Endothelial cell of umbilical vein (primary cell): Measurements from ENCODE around the gene EDA. TPM values are rescaled to one million over a fixed set of nuclear protein-coding genes. Genes with fewer than 3 reads are reported as not detected.

Experiments used
- BruUV-seq: library from RNA; stranded (reverse); fragments of 400-500 nt; replicated peaks from 2 replicates; lab custom pipeline; 2021; lab: Mats Ljungman, UMichigan
- CTCF ChIA-PET: fragments of 300-600, 350-600 bp; sonication (Branson Sonifier 250); formaldehyde crosslinking; loops from one replicate; lab custom pipeline; 2021; ENCODE audit warnings: antibody characterized with exemption, inconsistent platforms; lab: Charles Lee
- POLR2A ChIA-PET: fragments of 300-600, 350-600 bp; sonication (Branson Sonifier 250); formaldehyde crosslinking; loops from one replicate; lab custom pipeline; 2021; ENCODE audit warnings: antibody characterized with exemption, inconsistent platforms; lab: Charles Lee
- DNase-seq: peaks from one replicate; pipeline ENCODE4 v3.0.0-alpha.2; 2011; ENCODE audit warnings: low read depth, low spot score
- FAIRE-seq: peaks from 2 replicates; lab custom pipeline; 2011; peaks lifted over from hg19 to GRCh38; lab: Jason Lieb, UNC
- H2AFZ ChIP-seq: 2 replicates; pipeline ENCODE4 v1.6.0; 2012; ENCODE audit warnings: low read depth, low read length, control low read depth, inconsistent platforms
- H3K27ac ChIP-seq: 2 replicates; pipeline ENCODE4 v1.5.1; 2011; ENCODE audit warnings: low read depth, mild to moderate bottlenecking, control low read depth, low read length, moderate library complexity; ENCODE audit not compliant: insufficient read depth
- H3K27me3 ChIP-seq, 2 experiments: 2 replicates each; pipeline versions ENCODE4 v1.6.0 to v1.6.1; 2011; ENCODE audit warnings: low read length in 2 of 2, mixed read lengths in 1 of 2; ENCODE audit not compliant: control insufficient read depth in 2 of 2, insufficient read depth in 2 of 2
- H3K36me3 ChIP-seq, 2 experiments: 2 replicates in 1 of 2; 3 replicates in 1 of 2; pipeline ENCODE4 v1.5.1; 2011; ENCODE audit warnings: low read length in 2 of 2, mild to moderate bottlenecking in 1 of 2, moderate library complexity in 1 of 2; ENCODE audit not compliant: control insufficient read depth in 2 of 2, insufficient read depth in 2 of 2; ENCODE audit errors: extremely low read depth in 1 of 2
- H3K4me1 ChIP-seq: 3 replicates; pipeline ENCODE4 v1.5.1; 2011; ENCODE audit warnings: mild to moderate bottlenecking, low read length; ENCODE audit not compliant: control insufficient read depth, insufficient read depth; ENCODE audit errors: extremely low read depth
- H3K4me2 ChIP-seq: 2 replicates; pipeline ENCODE4 v1.6.1; 2011; ENCODE audit warnings: low read length, control low read depth, mixed read lengths; ENCODE audit not compliant: insufficient read depth
- H3K4me3 ChIP-seq, 3 experiments: fragments of 200-600 bp in 1 of 3; sonication (generic), shearing (Covaris generic) in 1 of 3; replicated peaks in 1 of 3; 2 replicates each; pipeline ENCODE4 v1.5.1; 2011 to 2016; ENCODE audit warnings: control low read depth in 3 of 3, low read length in 3 of 3, mild to moderate bottlenecking in 2 of 3, inconsistent platforms in 1 of 3, low read depth in 1 of 3, moderate library complexity in 1 of 3; ENCODE audit not compliant: insufficient read depth in 1 of 3
- H3K79me2 ChIP-seq: 2 replicates; pipeline ENCODE4 v1.6.0; 2012; ENCODE audit warnings: low read length, inconsistent platforms; ENCODE audit not compliant: control insufficient read depth, insufficient read depth
- H3K9ac ChIP-seq: replicated peaks from 2 replicates; pipeline ENCODE3; 2011; ENCODE audit warnings: low read length, control low read depth; ENCODE audit not compliant: insufficient read depth; ENCODE audit errors: extremely low read depth
- H3K9me1 ChIP-seq: replicated peaks from 3 replicates; pipeline ENCODE4 v1.6.0; 2011; ENCODE audit warnings: mild to moderate bottlenecking, low read length; ENCODE audit not compliant: control insufficient read depth, insufficient read depth; ENCODE audit errors: extremely low read depth
- H3K9me3 ChIP-seq: replicated peaks from 2 replicates; pipeline ENCODE4 v1.5.1; 2012; ENCODE audit warnings: low read length, inconsistent platforms; ENCODE audit not compliant: control insufficient read depth, insufficient read depth
- H4K20me1 ChIP-seq: replicated peaks from 2 replicates; pipeline ENCODE3; 2011; ENCODE audit warnings: mild to moderate bottlenecking, low read length; ENCODE audit not compliant: control insufficient read depth, insufficient read depth; ENCODE audit errors: extremely low read depth
- EZH2 ChIP-seq: IDR thresholded peaks from 2 replicates; pipeline ENCODE4 v1.6.1; 2012; ENCODE audit warnings: borderline replicate concordance, low read depth, mild to moderate bottlenecking, moderate library complexity, low read length, inconsistent platforms; ENCODE audit not compliant: severe bottlenecking
- FOS ChIP-seq: IDR thresholded peaks from 2 replicates; pipeline ENCODE4 v1.6.1; 2011; ENCODE audit warnings: mild to moderate bottlenecking, low read length, moderate library complexity, borderline replicate concordance; ENCODE audit not compliant: insufficient read depth
- GATA2 ChIP-seq: IDR thresholded peaks from 2 replicates; pipeline ENCODE4 v1.7.0; 2011; ENCODE audit warnings: low read depth, mild to moderate bottlenecking, moderate library complexity, mixed read lengths, low read length; ENCODE audit not compliant: insufficient read length, insufficient read depth
- JUN ChIP-seq: IDR thresholded peaks from 2 replicates; pipeline ENCODE4 v1.6.1; 2011; ENCODE audit warnings: borderline replicate concordance, low read depth; ENCODE audit not compliant: insufficient read length, insufficient read depth
- MAX ChIP-seq: IDR thresholded peaks from 2 replicates; pipeline ENCODE4 v1.6.1; 2011; ENCODE audit not compliant: insufficient read depth, insufficient read length
- MYC ChIP-seq: IDR thresholded peaks from one replicate; pipeline ENCODE4 v1.6.1; 2011; ENCODE audit warnings: mild to moderate bottlenecking, low read depth, low read length
- POLR2A ChIP-seq: IDR thresholded peaks from 2 replicates; pipeline ENCODE4 v1.6.1; 2012; ENCODE audit warnings: low read depth, mild to moderate bottlenecking, control low read depth, low read length
- POLR2AphosphoS5 ChIP-seq: IDR thresholded peaks from 2 replicates; pipeline ENCODE4 v1.6.1; 2012; ENCODE audit warnings: low read depth, mild to moderate bottlenecking, control low read depth, low read length, moderate library complexity; ENCODE audit not compliant: insufficient read depth
- dilution Hi-C: fragments of 300-500 bp; cut with MboI; formaldehyde crosslinking; loops from one replicate; pipeline ENCODE4 v1.15.0; 2019; ENCODE audit warnings: low sequenced_read_pairs; ENCODE audit not compliant: extremely low pct_ligation_motif_present
- intact Hi-C: fragments of 100-400 bp; cut with micrococcal nuclease; formaldehyde crosslinking; loops from one replicate; pipeline ENCODE4 v1.10.0; 2022
- polyA plus RNA-seq, 4 experiments: library from polyadenylated mRNA; depleted of rRNA in 3 of 4; stranded (reverse) in 3 of 4; unstranded in 1 of 4; fragments of >200 nt; gene quantifications; 2 replicates each; pipeline versions ENCODE4 v1.2.1 to v1.2.3, GENCODE V29; 2011 to 2012; ENCODE audit warnings: missing spikeins in 1 of 4
- total RNA-seq: library from RNA; stranded (reverse); gene quantifications from 2 replicates; pipeline ENCODE4 v1.2.3, GENCODE V29; 2021
- TF ChIP-seq, protein P1 (sequence below), 2 donors: IDR thresholded peaks; 1 replicate in 1 of 2; 2 replicates in 1 of 2; pipeline ENCODE4 v1.5.1; 2011; ENCODE audit warnings: low read length in 2 of 2, mild to moderate bottlenecking in 2 of 2, moderate library complexity in 2 of 2, control low read depth in 1 of 2, inconsistent platforms in 1 of 2, low read depth in 1 of 2; ENCODE audit not compliant: insufficient read depth in 1 of 2; ENCODE audit errors: extremely low read depth in 1 of 2

Gene EDA
- total and polyA plus RNA-seq, 2 donors (not counting 3 experiments of a cell fraction or from before 2014, with no cell fraction given) = 0.37 to 1.2 TPM

DNA sequence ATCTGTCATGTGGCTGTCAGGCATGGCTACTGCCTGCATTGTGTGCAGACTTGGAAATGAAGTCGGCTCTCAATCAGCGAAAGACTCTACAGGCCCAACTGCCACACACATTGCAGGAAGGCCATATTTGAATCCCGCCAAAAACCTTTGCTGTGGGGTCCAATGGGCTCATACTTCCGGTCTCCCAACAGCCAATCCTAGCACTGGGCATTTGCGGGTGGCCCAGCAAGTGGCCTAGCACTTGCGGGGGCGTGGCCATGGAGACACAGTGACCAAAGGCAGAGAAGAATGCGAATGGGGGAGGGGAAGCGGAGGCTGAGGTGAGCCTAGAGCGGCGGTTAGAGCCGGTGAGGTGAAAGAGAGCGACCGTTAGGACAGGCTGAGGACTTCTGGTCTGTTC lies 446.2 kb downstream of the EDA start, which contains the start of gene OTUD6A:
Gene OTUD6A (plus strand): TSS at position 382 of the 400 bp plus-strand sequence. CDS start 68 bp downstream, outside the sequence.
- Histone ChIP-seq H2AFZ (no peak within 1 kb of the TSS), H3K27me3 (no peaks in the 10 kb centered on the region), H3K9me3 (no peaks in the 10 kb centered on the region), H3K9ac (no peak within 1 kb of the TSS), H3K9me1 (no peaks in the 10 kb centered on the region), H3K27ac (no peak within 1 kb of the TSS), H3K4me3 (no peak within 1 kb of the TSS), H3K4me1 (no peaks in the 10 kb centered on the region), H3K79me2 (no peaks in the 10 kb centered on the region), H3K36me3 (no peaks in the 10 kb centered on the region), H4K20me1 (no peaks in the 10 kb centered on the region), H3K4me2 (no peak within 1 kb of the TSS)
- no TSS peak for BruUV-seq
- intact Hi-C loops (no loop called here), dilution Hi-C loops (no loop called here)
- no peak for TF ChIP-seq GATA2
- no peak for TF ChIP-seq POLR2A
- no peak for TF ChIP-seq EZH2
- no peak for TF ChIP-seq POLR2AphosphoS5
- TF ChIP-seq JUN = no peak
- TF ChIP-seq, protein P1, sequence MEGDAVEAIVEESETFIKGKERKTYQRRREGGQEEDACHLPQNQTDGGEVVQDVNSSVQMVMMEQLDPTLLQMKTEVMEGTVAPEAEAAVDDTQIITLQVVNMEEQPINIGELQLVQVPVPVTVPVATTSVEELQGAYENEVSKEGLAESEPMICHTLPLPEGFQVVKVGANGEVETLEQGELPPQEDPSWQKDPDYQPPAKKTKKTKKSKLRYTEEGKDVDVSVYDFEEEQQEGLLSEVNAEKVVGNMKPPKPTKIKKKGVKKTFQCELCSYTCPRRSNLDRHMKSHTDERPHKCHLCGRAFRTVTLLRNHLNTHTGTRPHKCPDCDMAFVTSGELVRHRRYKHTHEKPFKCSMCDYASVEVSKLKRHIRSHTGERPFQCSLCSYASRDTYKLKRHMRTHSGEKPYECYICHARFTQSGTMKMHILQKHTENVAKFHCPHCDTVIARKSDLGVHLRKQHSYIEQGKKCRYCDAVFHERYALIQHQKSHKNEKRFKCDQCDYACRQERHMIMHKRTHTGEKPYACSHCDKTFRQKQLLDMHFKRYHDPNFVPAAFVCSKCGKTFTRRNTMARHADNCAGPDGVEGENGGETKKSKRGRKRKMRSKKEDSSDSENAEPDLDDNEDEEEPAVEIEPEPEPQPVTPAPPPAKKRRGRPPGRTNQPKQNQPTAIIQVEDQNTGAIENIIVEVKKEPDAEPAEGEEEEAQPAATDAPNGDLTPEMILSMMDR (IDR thresholded peaks at IDR 0.05; ENCODE audit: extremely low read depth in 1 of 2, insufficient read depth in 1 of 2, low read depth in 1 of 2, low read length in 2 of 2) = no peak
- TF ChIP-seq FOS = no peak
- TF ChIP-seq MYC = no peak
- TF ChIP-seq MAX = no peak
- DNase-seq = no peak
- no peak for FAIRE-seq
- ChIA-PET CTCF (no interaction called here), POLR2A (no interaction called here)
